ENCODE results near the gene SUMF1.

GRCh38 chr3:4314688-4315087, 152.4 kb downstream of the SUMF1 start:
- peak; percentile 40 for TF ChIP-seq CTCF (IDR thresholded peaks at IDR 0.05; ENCODE audit: low read length)
- no peak for TF ChIP-seq EZH2 (IDR thresholded peaks at IDR 0.05; ENCODE audit: borderline replicate concordance, low read length)

Data from OCI-LY1 (cell line).